ENCODE measurements around the gene ZBTB21. TPM values are rescaled to one million over a fixed set of nuclear protein-coding genes. Genes with fewer than 3 reads are reported as not detected.

The ZBTB21 gene
- total RNA-seq (10 to 100 TPM in 1 of 2 donors, 1 to 10 TPM in 1; 9.8 to 14.6 TPM), polyA plus RNA-seq (ENCODE audit: insufficient read length in 2 of 2) (10 to 100 TPM in 1 of 2 donors, 1 to 10 TPM in 1; 7.3 to 11.0 TPM)
- long read RNA-seq, donor 1, full-length matches to known transcripts, result 1 of 1 reads
- long read RNA-seq, donor 1, partial matches to known transcripts, result 0 of 1 reads
- long read RNA-seq, donor 1, other reads (novel, unspliced or antisense), result 0 of 1 reads
- long read RNA-seq, donor 2, full-length matches to known transcripts, result 2 of 2 reads
- long read RNA-seq, donor 2, partial matches to known transcripts, result 0 of 2 reads
- long read RNA-seq, donor 2, other reads (novel, unspliced or antisense), result 0 of 2 reads
- long read RNA-seq, donor 3, full-length matches to known transcripts, result 4 of 4 reads
- long read RNA-seq, donor 3, partial matches to known transcripts, result 0 of 4 reads
- long read RNA-seq, donor 3, other reads (novel, unspliced or antisense), result 0 of 4 reads
- long read RNA-seq, donor 4, full-length matches to known transcripts, result 1 of 1 reads
- long read RNA-seq, donor 4, partial matches to known transcripts, result 0 of 1 reads
- long read RNA-seq, donor 4, other reads (novel, unspliced or antisense), result 0 of 1 reads

DNA sequence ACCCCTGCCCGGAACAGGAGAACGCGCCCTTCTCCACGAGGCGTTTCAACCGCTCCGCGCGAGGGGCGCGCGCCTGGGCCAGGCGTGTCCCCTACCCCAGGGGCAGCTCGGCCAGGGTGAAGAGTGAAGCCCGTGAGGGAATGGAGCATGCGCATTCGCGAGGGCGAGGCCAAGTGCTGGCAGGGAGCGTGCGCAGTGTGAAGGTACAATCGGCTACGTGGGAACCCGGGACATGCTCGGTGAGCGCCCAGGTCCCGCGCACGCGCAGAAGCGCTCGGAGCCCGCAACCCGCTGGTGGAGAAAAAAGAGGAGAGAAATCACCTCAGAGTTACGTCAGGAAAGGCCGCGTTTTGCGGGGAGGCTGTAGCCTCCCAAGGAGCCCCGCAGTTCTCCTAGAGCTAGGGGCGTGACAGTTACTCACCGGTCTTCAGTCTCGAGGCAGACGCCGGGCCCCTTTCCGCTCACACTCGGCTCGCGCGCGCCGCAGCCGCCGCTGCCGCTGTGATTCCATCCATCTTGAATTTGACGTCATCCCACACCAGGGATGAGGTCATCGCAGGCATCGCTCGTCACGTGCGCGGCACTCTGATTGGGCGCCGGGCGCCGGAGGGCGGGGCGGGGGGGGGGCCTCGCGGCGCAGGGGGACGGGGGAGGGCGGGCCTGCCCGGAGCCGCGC lies at the start of gene ZBTB21:
ZBTB21 (minus strand) TSS at position 530 of the 676 bp plus-strand sequence. CDS start 16,265 bp downstream, outside the sequence.
- H3K36me3 ChIP-seq (ENCODE audit: control insufficient read depth, insufficient read depth, low read length), result no peaks in the 10 kb centered on the region
- under 1% methylated on average over 72 of the region's 75 CpGs for WGBS (ENCODE audit: insufficient coverage)
- DNase-seq (ENCODE audit: low read depth in 4 of 6, low spot score in 6 of 6), result peak; percentile 94 to 100 (median 98)
- peaks cover 24% of the 10 kb centered on the region for H3K4me1 ChIP-seq (ENCODE audit: control insufficient read depth, insufficient read depth, low read length)
- peak within 1 kb of the TSS; percentile 98 for H3K27ac ChIP-seq (ENCODE audit: low read depth, low read length)
- H3K9me3 ChIP-seq (ENCODE audit: control insufficient read depth, insufficient read depth, low read length), result no peaks in the 10 kb centered on the region
- H3K4me3 ChIP-seq (ENCODE audit: low read depth, low read length), result peak within 1 kb of the TSS; percentile 83
- H3K27me3 ChIP-seq (ENCODE audit: control insufficient read depth, insufficient read depth, low read length), result no peaks in the 10 kb centered on the region

GRCh38 chr21:42059721-42060120 lies 49.6 kb upstream of the ZBTB21 start:
- H3K4me1 ChIP-seq (ENCODE audit: control insufficient read depth, insufficient read depth, low read length), result peaks cover 51% of the 10 kb centered on the region
- H3K36me3 ChIP-seq (ENCODE audit: control insufficient read depth, insufficient read depth, low read length), result no peaks in the 10 kb centered on the region
- 89% methylated on average over 6 of the region's 10 CpGs for WGBS (ENCODE audit: insufficient coverage)
- no peak overlapping the region for H3K4me3 ChIP-seq (ENCODE audit: low read depth, low read length)
- no peak overlapping the region for H3K27ac ChIP-seq (ENCODE audit: low read depth, low read length)
- H3K27me3 ChIP-seq (ENCODE audit: control insufficient read depth, insufficient read depth, low read length), result no peaks in the 10 kb centered on the region
- no peaks in the 10 kb centered on the region for H3K9me3 ChIP-seq (ENCODE audit: control insufficient read depth, insufficient read depth, low read length)
- no peak for DNase-seq (ENCODE audit: low read depth in 4 of 6, low spot score in 6 of 6)

DNA sequence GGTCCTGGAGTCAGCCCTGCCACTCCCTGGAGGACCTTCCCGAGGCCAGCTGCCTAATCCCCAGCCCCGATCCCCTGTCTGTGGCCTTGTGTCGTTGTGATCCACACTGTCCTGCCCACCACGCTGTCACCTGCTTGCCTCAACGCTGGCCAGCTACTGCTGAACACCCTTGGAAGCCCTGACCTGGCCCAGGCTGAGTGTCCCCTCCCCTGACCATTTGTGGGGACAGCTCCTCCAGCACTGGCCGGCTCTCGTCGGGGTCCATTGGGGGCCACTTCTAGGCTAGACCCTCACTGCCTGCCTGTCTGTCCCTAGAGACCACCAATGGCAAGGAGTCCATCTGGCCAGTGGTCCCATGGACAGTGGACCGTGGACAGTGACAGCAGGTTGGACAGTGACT lies 49.0 kb upstream of the ZBTB21 start:
- no peak overlapping the region for H3K27ac ChIP-seq (ENCODE audit: low read depth, low read length)
- WGBS (ENCODE audit: insufficient coverage), result 92% methylated on average over 9 of the region's 9 CpGs
- no peaks in the 10 kb centered on the region for H3K36me3 ChIP-seq (ENCODE audit: control insufficient read depth, insufficient read depth, low read length)
- H3K9me3 ChIP-seq (ENCODE audit: control insufficient read depth, insufficient read depth, low read length), result no peaks in the 10 kb centered on the region
- H3K27me3 ChIP-seq (ENCODE audit: control insufficient read depth, insufficient read depth, low read length), result no peaks in the 10 kb centered on the region
- H3K4me3 ChIP-seq (ENCODE audit: low read depth, low read length), result no peak overlapping the region
- peaks cover 51% of the 10 kb centered on the region for H3K4me1 ChIP-seq (ENCODE audit: control insufficient read depth, insufficient read depth, low read length)
- DNase-seq (ENCODE audit: low read depth in 4 of 6, low spot score in 6 of 6), result no peak

- no peak overlapping the region for H3K4me3 ChIP-seq (ENCODE audit: low read depth, low read length)
- peaks cover 47% of the 10 kb centered on the region for H3K4me1 ChIP-seq (ENCODE audit: control insufficient read depth, insufficient read depth, low read length)
- H3K27me3 ChIP-seq (ENCODE audit: control insufficient read depth, insufficient read depth, low read length), result no peaks in the 10 kb centered on the region
- H3K9me3 ChIP-seq (ENCODE audit: control insufficient read depth, insufficient read depth, low read length), result no peaks in the 10 kb centered on the region
- WGBS (ENCODE audit: insufficient coverage), result 89% methylated on average over 9 of the region's 11 CpGs
- DNase-seq (ENCODE audit: low read depth in 4 of 6, low spot score in 6 of 6), result no peak
- H3K27ac ChIP-seq (ENCODE audit: low read depth, low read length), result no peak overlapping the region
- no peaks in the 10 kb centered on the region for H3K36me3 ChIP-seq (ENCODE audit: control insufficient read depth, insufficient read depth, low read length)
Measured at GRCh38 chr21:42058631-42059111, 48.5 kb upstream of the ZBTB21 start.

- Histone ChIP-seq H3K27me3 (ENCODE audit: control insufficient read depth, insufficient read depth, low read length) (no peaks in the 10 kb centered on the region), H3K27ac (ENCODE audit: low read depth, low read length) (no peak overlapping the region), H3K9me3 (ENCODE audit: control insufficient read depth, insufficient read depth, low read length) (no peaks in the 10 kb centered on the region), H3K4me1 (ENCODE audit: control insufficient read depth, insufficient read depth, low read length) (peaks cover 40% of the 10 kb centered on the region), H3K4me3 (ENCODE audit: low read depth, low read length) (no peak overlapping the region), H3K36me3 (ENCODE audit: control insufficient read depth, insufficient read depth, low read length) (no peaks in the 10 kb centered on the region)
- WGBS (ENCODE audit: insufficient coverage), result 67% methylated on average over 11 of the region's 11 CpGs
- DNase-seq (ENCODE audit: low read depth in 4 of 6, low spot score in 6 of 6), result no peak
Measured at GRCh38 chr21:42057851-42058437, 47.8 kb upstream of the ZBTB21 start.

DNA sequence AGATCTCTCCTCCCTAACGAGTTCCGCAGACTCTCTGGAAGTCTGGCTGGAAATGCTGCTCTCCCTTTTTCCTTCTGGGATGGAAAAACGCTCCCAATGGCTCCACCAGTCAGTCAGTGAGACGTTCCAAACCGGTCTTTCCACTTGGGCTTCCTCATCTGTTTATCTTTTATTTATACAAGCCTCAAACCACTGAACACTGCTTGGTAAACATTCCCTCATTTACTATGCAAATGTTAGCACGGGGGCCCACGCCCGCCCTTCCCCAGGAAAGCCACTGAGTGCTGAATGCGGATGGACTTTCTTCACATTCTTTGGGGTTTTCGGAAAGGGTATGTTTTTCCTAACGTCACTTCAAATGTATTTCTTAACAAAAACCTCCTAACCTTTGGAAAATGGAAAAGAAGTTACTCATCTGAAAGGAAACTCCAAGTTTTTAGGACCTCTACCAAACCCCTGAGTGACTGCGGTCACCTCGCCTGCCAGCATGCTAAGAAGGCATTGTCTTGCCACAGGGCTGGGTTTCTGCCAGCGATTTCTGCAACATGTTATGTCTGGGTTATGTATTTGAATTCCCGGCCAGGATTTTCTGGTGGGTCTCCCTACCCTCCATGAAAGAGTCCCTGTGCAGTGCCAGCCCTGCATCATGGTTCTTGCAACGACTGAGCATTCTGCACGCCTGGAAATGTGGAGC lies 47.0 kb upstream of the ZBTB21 start:
- no peaks in the 10 kb centered on the region for H3K27me3 ChIP-seq (ENCODE audit: control insufficient read depth, insufficient read depth, low read length)
- H3K36me3 ChIP-seq (ENCODE audit: control insufficient read depth, insufficient read depth, low read length), result no peaks in the 10 kb centered on the region
- H3K9me3 ChIP-seq (ENCODE audit: control insufficient read depth, insufficient read depth, low read length), result no peaks in the 10 kb centered on the region
- peak in 2 of 6 donors; percentile 55 to 63 for DNase-seq (ENCODE audit: low read depth in 4 of 6, low spot score in 6 of 6)
- peaks cover 33% of the 10 kb centered on the region for H3K4me1 ChIP-seq (ENCODE audit: control insufficient read depth, insufficient read depth, low read length)
- WGBS (ENCODE audit: insufficient coverage), result 38% methylated on average over 9 of the region's 17 CpGs
- no peak overlapping the region for H3K4me3 ChIP-seq (ENCODE audit: low read depth, low read length)
- no peak overlapping the region for H3K27ac ChIP-seq (ENCODE audit: low read depth, low read length)

- no peak for DNase-seq (ENCODE audit: low read depth in 4 of 6, low spot score in 6 of 6)
- no peak overlapping the region for H3K4me3 ChIP-seq (ENCODE audit: low read depth, low read length)
- 92% methylated on average over 8 of the region's 11 CpGs for WGBS (ENCODE audit: insufficient coverage)
- no peak overlapping the region for H3K27ac ChIP-seq (ENCODE audit: low read depth, low read length)
- no peaks in the 10 kb centered on the region for H3K27me3 ChIP-seq (ENCODE audit: control insufficient read depth, insufficient read depth, low read length)
- no peaks in the 10 kb centered on the region for H3K36me3 ChIP-seq (ENCODE audit: control insufficient read depth, insufficient read depth, low read length)
- peaks cover 26% of the 10 kb centered on the region for H3K4me1 ChIP-seq (ENCODE audit: control insufficient read depth, insufficient read depth, low read length)
- no peaks in the 10 kb centered on the region for H3K9me3 ChIP-seq (ENCODE audit: control insufficient read depth, insufficient read depth, low read length)
Measured at GRCh38 chr21:42056468-42056867, 46.3 kb upstream of the ZBTB21 start.

DNA sequence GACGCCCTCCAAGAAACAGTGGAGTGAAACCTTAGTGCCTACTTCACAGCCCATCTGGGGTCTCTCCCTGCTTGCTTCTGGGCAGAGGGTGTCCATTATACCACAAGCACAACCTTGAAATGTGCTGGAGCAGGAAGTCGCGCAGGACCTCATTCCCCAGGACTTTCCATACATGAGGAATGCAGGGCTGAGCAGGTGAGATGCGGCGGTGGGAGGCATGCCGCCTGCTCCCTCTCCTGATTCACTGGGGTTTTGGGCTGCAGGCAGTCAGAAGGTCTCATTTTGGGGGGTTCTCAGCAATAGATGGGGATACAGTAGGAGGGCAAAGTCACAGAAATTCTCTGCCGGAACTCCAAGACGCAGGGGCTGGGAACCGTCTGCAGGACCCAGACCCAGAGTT lies 45.3 kb upstream of the ZBTB21 start:
- H3K27me3 ChIP-seq (ENCODE audit: control insufficient read depth, insufficient read depth, low read length), result no peaks in the 10 kb centered on the region
- H3K9me3 ChIP-seq (ENCODE audit: control insufficient read depth, insufficient read depth, low read length), result no peaks in the 10 kb centered on the region
- no peak overlapping the region for H3K27ac ChIP-seq (ENCODE audit: low read depth, low read length)
- H3K4me3 ChIP-seq (ENCODE audit: low read depth, low read length), result no peak overlapping the region
- 98% methylated on average over 5 of the region's 9 CpGs for WGBS (ENCODE audit: insufficient coverage)
- no peaks in the 10 kb centered on the region for H3K36me3 ChIP-seq (ENCODE audit: control insufficient read depth, insufficient read depth, low read length)
- no peak for DNase-seq (ENCODE audit: low read depth in 4 of 6, low spot score in 6 of 6)
- peaks cover 25% of the 10 kb centered on the region for H3K4me1 ChIP-seq (ENCODE audit: control insufficient read depth, insufficient read depth, low read length)

DNA sequence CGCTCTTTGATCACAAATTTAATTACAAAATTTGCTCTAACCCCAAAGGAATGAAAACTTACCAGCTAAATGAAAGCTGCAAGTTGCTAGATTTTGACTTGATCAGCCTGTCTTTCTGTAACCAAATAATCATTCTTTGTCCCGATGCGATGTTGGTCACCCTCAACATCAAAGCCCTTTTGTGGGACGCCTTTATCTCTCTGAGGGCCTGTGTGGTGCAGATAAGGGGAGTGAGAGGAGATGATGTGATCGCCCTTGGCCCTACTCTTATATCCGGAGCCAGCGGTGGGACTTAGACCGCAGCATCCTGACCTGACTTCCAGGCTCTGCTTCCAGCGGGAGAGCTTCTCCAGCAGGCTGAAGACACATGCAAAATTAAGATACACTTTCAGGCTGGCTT lies 41.6 kb upstream of the ZBTB21 start:
- peaks cover 13% of the 10 kb centered on the region for H3K4me1 ChIP-seq (ENCODE audit: control insufficient read depth, insufficient read depth, low read length)
- no peak overlapping the region for H3K4me3 ChIP-seq (ENCODE audit: low read depth, low read length)
- H3K27ac ChIP-seq (ENCODE audit: low read depth, low read length), result no peak overlapping the region
- H3K27me3 ChIP-seq (ENCODE audit: control insufficient read depth, insufficient read depth, low read length), result no peaks in the 10 kb centered on the region
- no peaks in the 10 kb centered on the region for H3K36me3 ChIP-seq (ENCODE audit: control insufficient read depth, insufficient read depth, low read length)
- H3K9me3 ChIP-seq (ENCODE audit: control insufficient read depth, insufficient read depth, low read length), result no peaks in the 10 kb centered on the region
- WGBS (ENCODE audit: insufficient coverage), result 92% methylated on average over 5 of the region's 9 CpGs
- DNase-seq (ENCODE audit: low read depth in 4 of 6, low spot score in 6 of 6), result no peak
